MCF 10A (cell line): ENCODE data around the gene ENG. TPM values are rescaled to one million over a fixed set of nuclear protein-coding genes. Genes with fewer than 3 reads are reported as not detected.

Experiments used
- Bru-seq: library from RNA; stranded (reverse); fragments of 400-500 nt; gene quantifications from one replicate; lab custom pipeline; 2021; lab: Mats Ljungman, UMichigan
- BruChase-seq, 2 experiments: library from RNA; stranded (reverse); fragments of 400-500 nt; gene quantifications; one replicate each; lab custom pipeline; 2021; lab: Mats Ljungman, UMichigan
- BruUV-seq: library from RNA; stranded (reverse); fragments of 400-500 nt; replicated peaks from 2 replicates; lab custom pipeline; 2021; lab: Mats Ljungman, UMichigan
- CTCF ChIA-PET: fragments of 300-600 bp; sonication (Branson Sonifier 250); formaldehyde crosslinking; extraction: SDS; loops from one replicate; lab custom pipeline; 2021; ENCODE audit warnings: antibody characterized with exemption, inconsistent platforms; lab: Yijun Ruan, JAX
- POLR2A ChIA-PET: fragments of 300-600, 350-650 bp; sonication (Branson Sonifier 250); formaldehyde crosslinking; extraction: SDS; loops from one replicate; lab custom pipeline; 2020; ENCODE audit warnings: antibody characterized with exemption, inconsistent platforms; lab: Yijun Ruan, JAX
- DNase-seq: peaks from one replicate; pipeline ENCODE4 v3.0.0-alpha.2; 2018; ENCODE audit not compliant: unreplicated experiment
- H3K27ac Mint-ChIP-seq: one replicate; pipeline ENCODE4 v1.8.0; 2022; ENCODE audit warnings: mild to moderate bottlenecking, low read depth, mixed read lengths; ENCODE audit not compliant: unreplicated experiment
- H3K27me3 Mint-ChIP-seq: one replicate; pipeline ENCODE4 v1.8.0; 2022; ENCODE audit warnings: mixed read lengths; ENCODE audit not compliant: insufficient read depth, unreplicated experiment
- H3K36me3 Mint-ChIP-seq: one replicate; pipeline ENCODE4 v1.8.0; 2022; ENCODE audit warnings: mild to moderate bottlenecking, moderate library complexity, mixed read lengths; ENCODE audit not compliant: insufficient read depth, unreplicated experiment
- H3K4me1 Mint-ChIP-seq: one replicate; pipeline ENCODE4 v1.8.0; 2022; ENCODE audit warnings: mixed read lengths; ENCODE audit not compliant: insufficient read depth, unreplicated experiment
- H3K4me3 Mint-ChIP-seq: one replicate; pipeline ENCODE4 v1.8.0; 2022; ENCODE audit warnings: mild to moderate bottlenecking, moderate library complexity, mixed read lengths; ENCODE audit not compliant: unreplicated experiment
- H3K9me3 Mint-ChIP-seq: one replicate; pipeline ENCODE4 v1.8.0; 2022; ENCODE audit warnings: mixed read lengths; ENCODE audit not compliant: unreplicated experiment
- intact Hi-C: fragments of 100-400 bp; cut with micrococcal nuclease; formaldehyde crosslinking; loops from 2 replicates; pipeline ENCODE4 v1.14.1; 2022
- long read RNA-seq: library from polyadenylated mRNA; stranded (forward); transcript quantifications from one replicate; pipeline ENCODE4 v2.0.0, GENCODE V29; 2022
- total RNA-seq: library from RNA; stranded (reverse); gene quantifications from 2 replicates; pipeline ENCODE4 v1.2.3, GENCODE V29; 2022
- TF ChIP-seq, protein P1 (sequence below): fragments of 200-600 bp; IDR thresholded peaks from one replicate; pipeline ENCODE4 v1.8.0; 2022; ENCODE audit warnings: antibody characterized with exemption, mild to moderate bottlenecking; ENCODE audit not compliant: unreplicated experiment

The ENG gene
- total RNA-seq (19.2 and 22.1 TPM in 2 replicates), Bru-seq, nascent RNA (percentile 40 among the genes with signal in this experiment), BruChase-seq, experiment 1, labeled RNA remaining after a 6-hour chase (percentile 42 among the genes with signal in this experiment), BruChase-seq, experiment 2, labeled RNA remaining after a 2-hour chase (percentile 31 among the genes with signal in this experiment)
- long read RNA-seq, transcript ENG-202 (15 exons, 3,048 nt), result major isoform, 76 of 110 reads
- long read RNA-seq, partial matches to known transcripts, result 19 of 110 reads
- long read RNA-seq, other reads (novel, unspliced or antisense), result 15 of 110 reads

DNA sequence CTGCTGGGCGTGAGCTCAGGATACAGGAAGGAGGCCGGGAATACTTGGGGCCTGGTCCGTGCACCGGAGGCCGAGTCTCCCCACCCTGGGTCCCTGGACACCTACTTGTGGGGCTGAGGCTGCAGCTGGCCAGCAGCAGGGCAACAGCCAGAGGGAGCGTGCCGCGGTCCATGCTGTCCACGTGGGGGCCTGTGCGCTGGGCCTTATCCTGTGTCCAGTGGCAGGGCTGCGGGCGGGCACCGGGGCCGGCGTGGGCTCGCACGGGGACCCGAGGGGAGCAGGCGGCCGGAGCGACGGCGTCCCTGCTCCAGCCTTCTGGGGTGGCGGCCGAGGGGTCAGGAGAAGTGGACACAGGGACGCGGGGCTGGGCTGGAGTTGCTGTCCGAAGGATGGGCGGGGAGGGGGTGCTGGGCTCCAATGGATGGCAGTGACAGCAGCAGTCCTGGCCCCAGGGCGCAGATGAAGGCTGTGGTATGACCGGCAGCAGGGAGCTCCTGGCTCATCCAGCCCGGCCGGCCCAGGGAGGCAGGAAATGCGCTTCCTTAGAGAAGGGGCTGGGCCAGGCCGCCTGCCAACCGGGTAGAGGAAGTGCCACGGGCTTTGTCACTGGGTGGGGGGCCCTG lies at the start of gene ENG:
Gene ENG, minus strand, starts transcription at position 475 of the 623 bp plus-strand sequence. Its CDS starts 303 bp downstream, at position 172.
- peaks cover 5% of the 10 kb centered on the region for H3K9me3 Mint-ChIP-seq
- peak within 1 kb of the TSS; percentile 79 for H3K27ac Mint-ChIP-seq
- H3K36me3 Mint-ChIP-seq, result peaks cover 4% of the 10 kb centered on the region
- TF ChIP-seq, protein P1, sequence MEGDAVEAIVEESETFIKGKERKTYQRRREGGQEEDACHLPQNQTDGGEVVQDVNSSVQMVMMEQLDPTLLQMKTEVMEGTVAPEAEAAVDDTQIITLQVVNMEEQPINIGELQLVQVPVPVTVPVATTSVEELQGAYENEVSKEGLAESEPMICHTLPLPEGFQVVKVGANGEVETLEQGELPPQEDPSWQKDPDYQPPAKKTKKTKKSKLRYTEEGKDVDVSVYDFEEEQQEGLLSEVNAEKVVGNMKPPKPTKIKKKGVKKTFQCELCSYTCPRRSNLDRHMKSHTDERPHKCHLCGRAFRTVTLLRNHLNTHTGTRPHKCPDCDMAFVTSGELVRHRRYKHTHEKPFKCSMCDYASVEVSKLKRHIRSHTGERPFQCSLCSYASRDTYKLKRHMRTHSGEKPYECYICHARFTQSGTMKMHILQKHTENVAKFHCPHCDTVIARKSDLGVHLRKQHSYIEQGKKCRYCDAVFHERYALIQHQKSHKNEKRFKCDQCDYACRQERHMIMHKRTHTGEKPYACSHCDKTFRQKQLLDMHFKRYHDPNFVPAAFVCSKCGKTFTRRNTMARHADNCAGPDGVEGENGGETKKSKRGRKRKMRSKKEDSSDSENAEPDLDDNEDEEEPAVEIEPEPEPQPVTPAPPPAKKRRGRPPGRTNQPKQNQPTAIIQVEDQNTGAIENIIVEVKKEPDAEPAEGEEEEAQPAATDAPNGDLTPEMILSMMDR, result peak; percentile 4
- intact Hi-C loops, result no loop called here
- BruUV-seq, result no TSS peak
- no peaks in the 10 kb centered on the region for H3K4me1 Mint-ChIP-seq
- peak within 1 kb of the TSS; percentile 79 for H3K4me3 Mint-ChIP-seq
- CTCF ChIA-PET, result interaction anchor here (0.6 to 3.1 kb wide), 4 partner anchors 9 to 193 kb away, joined by 3 to 13 read pairs (median 4); no protein-coding TSS in a partner anchor
- no peaks in the 10 kb centered on the region for H3K27me3 Mint-ChIP-seq
- POLR2A ChIA-PET, result interaction anchor here (0.6 to 1.6 kb wide), 9 partner anchors 9 to 213 kb away, joined by 3 to 6 read pairs (median 4); partner anchors contain the start of gene NAIF1
- peak; percentile 48 for DNase-seq

DNA sequence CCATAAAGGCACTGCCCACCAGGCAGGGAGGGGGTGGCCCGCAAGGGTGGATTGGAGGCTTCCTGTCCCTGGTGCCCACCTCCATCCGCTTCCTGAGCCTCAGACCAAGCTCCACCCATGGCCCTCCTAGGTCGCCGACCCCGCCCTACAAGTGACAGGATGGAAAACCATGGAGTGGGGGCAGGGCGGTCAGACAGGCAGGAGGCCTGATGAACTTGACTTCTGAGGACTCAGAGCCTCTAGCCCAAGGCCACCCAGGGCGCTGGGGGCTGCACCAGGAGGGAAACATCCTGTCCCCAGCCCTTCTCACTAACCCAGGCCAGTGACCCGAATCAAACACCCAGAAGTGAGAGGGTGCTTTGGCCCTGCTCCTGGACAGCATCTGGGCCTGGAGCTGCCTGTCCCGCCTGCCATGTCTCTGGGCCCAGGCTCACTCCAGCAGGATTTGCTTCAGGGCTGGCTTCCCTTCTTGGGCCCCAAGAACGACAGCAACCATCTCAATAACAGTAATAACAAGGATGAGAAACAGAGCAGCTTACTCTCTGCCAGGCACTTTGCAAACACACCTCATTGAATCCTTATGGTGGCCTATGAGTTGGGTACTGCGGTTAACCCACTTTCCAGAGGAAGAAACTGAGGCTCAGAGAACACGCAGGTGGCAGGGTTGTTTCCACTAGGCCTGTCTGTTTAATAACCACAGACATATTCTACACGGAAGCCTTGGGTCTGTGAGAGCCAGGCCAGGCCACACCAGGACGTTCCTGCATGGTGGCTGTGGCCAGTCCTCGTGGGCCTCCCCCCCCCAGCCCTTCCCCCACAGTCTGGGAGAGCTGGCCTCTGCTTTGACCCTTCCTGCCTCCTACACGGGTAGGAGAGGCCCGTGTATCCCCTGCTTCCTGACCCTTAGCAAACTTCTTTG lies 49.4 kb upstream of the ENG start:
- no peak for DNase-seq
- BruUV-seq, result no TSS peak
- peaks cover 10% of the 10 kb centered on the region for H3K36me3 Mint-ChIP-seq
- TF ChIP-seq, protein P1, result no peak
- H3K27me3 Mint-ChIP-seq, result no peaks in the 10 kb centered on the region
- POLR2A ChIA-PET, result interaction anchor here (0.6 to 0.7 kb wide), 2 partner anchors 9 to 13 kb away, joined by 3 to 4 read pairs; partner anchors contain the start of gene ST6GALNAC4
- no peak overlapping the region for H3K27ac Mint-ChIP-seq
- intact Hi-C loops, result no loop called here
- H3K4me1 Mint-ChIP-seq, result peaks cover 6% of the 10 kb centered on the region
- H3K9me3 Mint-ChIP-seq, result no peaks in the 10 kb centered on the region
- CTCF ChIA-PET, result interaction anchor here (0.6 to 0.7 kb wide), 2 partner anchors 18 to 250 kb away, joined by 3 read pairs; no protein-coding TSS in a partner anchor
- H3K4me3 Mint-ChIP-seq, result no peak overlapping the region

DNA sequence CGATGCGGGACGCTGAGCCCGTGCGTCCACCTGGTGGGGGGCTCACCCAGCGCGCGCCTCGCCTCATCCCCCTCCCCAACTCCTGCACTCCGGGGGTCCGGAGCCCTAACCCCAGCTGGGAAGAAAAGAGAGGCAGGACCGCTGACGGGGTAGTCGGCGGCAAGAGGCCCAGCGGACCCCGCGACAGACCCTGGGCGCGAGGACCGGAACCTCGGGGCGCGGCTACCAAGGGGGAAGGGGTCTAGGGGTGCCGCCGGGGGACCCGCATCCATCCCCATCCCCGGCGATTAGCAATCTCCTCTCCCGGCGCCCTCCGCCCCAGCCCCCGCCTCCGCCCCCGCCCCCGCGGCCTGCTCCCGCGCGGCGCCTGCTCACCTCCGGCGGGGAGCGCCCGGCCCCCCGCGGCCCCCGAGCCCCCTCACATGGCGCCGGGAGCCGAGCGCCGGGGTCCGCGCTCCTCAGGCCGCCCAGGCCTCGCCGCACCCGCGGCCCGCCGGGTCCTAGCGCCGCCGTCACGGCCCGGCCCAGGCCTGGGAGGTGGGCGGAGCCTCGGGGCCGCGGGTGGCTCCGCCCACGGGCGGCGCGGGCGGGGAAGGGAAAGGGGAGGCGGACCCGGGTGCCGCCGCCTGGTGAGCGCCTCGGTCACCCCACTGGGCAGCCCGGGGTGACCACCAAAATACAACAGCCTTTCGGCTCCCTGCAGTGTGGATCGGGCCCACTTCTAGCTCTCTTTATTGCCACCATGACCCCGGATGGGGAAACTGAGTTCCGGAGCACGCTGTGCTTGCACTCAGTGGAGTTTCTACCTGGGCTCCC lies 44.9 kb upstream of the ENG start, which contains the start of gene ST6GALNAC6:
Gene ST6GALNAC6, minus strand, starts transcription at position 476 of the 816 bp plus-strand sequence. CDS start 1,622 bp downstream, outside the sequence.
- intact Hi-C loops, result no loop called here
- TF ChIP-seq, protein P1, result no peak

More for the DNA sequence above, 44.9 kb upstream of the ENG start, which contains the start of gene ST6GALNAC6:
- peaks cover 13% of the 10 kb centered on the region for H3K36me3 Mint-ChIP-seq
- H3K27me3 Mint-ChIP-seq, result no peaks in the 10 kb centered on the region
- peak within 1 kb of the TSS; percentile 77 for H3K4me3 Mint-ChIP-seq
- ChIA-PET POLR2A (interaction anchor here (0.7 to 3.2 kb wide), 13 partner anchors 10 to 291 kb away, joined by 3 to 35 read pairs (median 4); partner anchors contain the start of genes AK1, CDK9, ST6GALNAC4 and TOR2A), CTCF (interaction anchor here (0.5 to 1.3 kb wide), 7 partner anchors 11 to 279 kb away, joined by 3 to 4 read pairs (median 3); no protein-coding TSS in a partner anchor)
- H3K9me3 Mint-ChIP-seq, result no peaks in the 10 kb centered on the region
- H3K27ac Mint-ChIP-seq, result peak within 1 kb of the TSS; percentile 80
- DNase-seq, result peak; percentile 68
- peaks cover 9% of the 10 kb centered on the region for H3K4me1 Mint-ChIP-seq
- BruUV-seq, result no TSS peak
